Fibroblast of lung (primary cell): ENCODE data around the gene ADAMTSL1. TPM values are rescaled to one million over a fixed set of nuclear protein-coding genes. Genes with fewer than 3 reads are reported as not detected.

ENCODE experiments used
- DNase-seq, 2 donors: peaks; one replicate each; pipeline versions ENCODE4 v3.0.0 to v3.0.0-alpha.2; 2010; ENCODE audit warnings: low read depth in 2 of 2
- H2AFZ ChIP-seq: 2 replicates; pipeline ENCODE4 v1.5.1; 2012; ENCODE audit warnings: low read length, control low read depth, inconsistent platforms
- H3K27ac ChIP-seq: 2 replicates; pipeline ENCODE4 v1.5.1; 2011; ENCODE audit warnings: low read length, control low read depth; ENCODE audit not compliant: insufficient read depth
- H3K27me3 ChIP-seq: 2 replicates; pipeline ENCODE4 v1.5.1; 2011; ENCODE audit warnings: mild to moderate bottlenecking, low read length; ENCODE audit not compliant: control insufficient read depth, insufficient read depth
- H3K36me3 ChIP-seq: 2 replicates; pipeline ENCODE4 v1.5.1; 2011; ENCODE audit warnings: low read length; ENCODE audit not compliant: control insufficient read depth, insufficient read depth
- H3K4me1 ChIP-seq: 2 replicates; pipeline ENCODE4 v1.5.1; 2011; ENCODE audit warnings: low read length; ENCODE audit not compliant: control insufficient read depth, insufficient read depth; ENCODE audit errors: extremely low read depth
- H3K4me2 ChIP-seq: 2 replicates; pipeline ENCODE4 v1.5.1; 2011; ENCODE audit warnings: low read length, control low read depth; ENCODE audit not compliant: insufficient read depth; ENCODE audit errors: extremely low read depth
- H3K4me3 ChIP-seq, 4 experiments: fragments of 200-600 bp in 1 of 4; sonication (generic) in 1 of 4; replicated peaks in 1 of 4; 2 replicates each; pipeline ENCODE4 v1.5.1; 2011 to 2016; ENCODE audit warnings: low read length in 4 of 4, low read depth in 3 of 4, mild to moderate bottlenecking in 3 of 4, control low read depth in 2 of 4, inconsistent platforms in 1 of 4, mixed read lengths in 1 of 4; ENCODE audit not compliant: insufficient read depth in 1 of 4; ENCODE audit errors: control extremely low read depth in 1 of 4
- H3K79me2 ChIP-seq: 2 replicates; pipeline ENCODE4 v1.5.1; 2012; ENCODE audit warnings: mild to moderate bottlenecking, low read length, inconsistent platforms; ENCODE audit not compliant: control insufficient read depth, insufficient read depth
- H3K9ac ChIP-seq: 2 replicates; pipeline ENCODE4 v1.5.1; 2011; ENCODE audit warnings: mild to moderate bottlenecking, low read length, control low read depth; ENCODE audit not compliant: insufficient read depth
- H3K9me3 ChIP-seq: 2 replicates; pipeline ENCODE4 v1.5.1; 2012; ENCODE audit warnings: low read depth, low read length; ENCODE audit not compliant: control insufficient read depth, insufficient read depth
- H4K20me1 ChIP-seq: 2 replicates; pipeline ENCODE4 v1.5.1; 2011; ENCODE audit warnings: low read length; ENCODE audit not compliant: control insufficient read depth, insufficient read depth; ENCODE audit errors: extremely low read depth
- CTCF ChIP-seq, 2 donors: IDR thresholded peaks in 1 of 2; conservative IDR thresholded peaks in 1 of 2; 1 replicate in 1 of 2; 2 replicates in 1 of 2; pipeline ENCODE4 v1.5.1; 2011 to 2012; ENCODE audit warnings: low read length in 2 of 2, control low read depth in 1 of 2, inconsistent platforms in 1 of 2, low read depth in 1 of 2, mild to moderate bottlenecking in 1 of 2
- EZH2 ChIP-seq: IDR thresholded peaks from 2 replicates; pipeline ENCODE4 v1.5.1; 2012; ENCODE audit warnings: low read length, control low read depth, mild to moderate bottlenecking; ENCODE audit errors: missing control alignments
- polyA plus RNA-seq, 2 donors: library from polyadenylated mRNA; depleted of rRNA in 1 of 2; stranded (reverse) in 1 of 2; unstranded in 1 of 2; fragments of >200 nt; gene quantifications; 2 replicates each; pipeline ENCODE4 v1.2.1, GENCODE V29; 2011 to 2012; ENCODE audit warnings: missing spikeins in 1 of 2
- total RNA-seq: library from RNA; depleted of rRNA; stranded (reverse); fragments of >200 nt; gene quantifications from 2 replicates; pipeline ENCODE4 v1.2.1, GENCODE V29; 2014

The ADAMTSL1 gene
- total and polyA plus RNA-seq, 2 donors (not counting 1 experiment from before 2014, with no cell fraction given) = 19.3 to 27.9 TPM

- no peak for TF ChIP-seq CTCF (conservative IDR thresholded peaks at IDR 0.05 in 1 of 2, IDR thresholded peaks at IDR 0.05 in 1 of 2; ENCODE audit: low read depth in 1 of 2, low read length in 2 of 2)
- no peak for TF ChIP-seq EZH2
- Histone ChIP-seq H3K4me1 (no peaks in the 10 kb centered on the region), H2AFZ (no peak overlapping the region), H3K9ac (no peak overlapping the region), H3K9me3 (no peaks in the 10 kb centered on the region), H3K36me3 (peaks cover 2% of the 10 kb centered on the region), H4K20me1 (no peaks in the 10 kb centered on the region), H3K27me3 (no peaks in the 10 kb centered on the region), H3K4me2 (no peak overlapping the region), H3K27ac (no peak overlapping the region), H3K4me3 (no peak overlapping the region), H3K79me2 (no peaks in the 10 kb centered on the region)
- peak in 1 of 2 donors; percentile 65 for DNase-seq
Observed at GRCh38 chr9:18720691-18721090, 246.7 kb downstream of the ADAMTSL1 start.

- Histone ChIP-seq H3K27ac (no peak overlapping the region), H3K27me3 (no peaks in the 10 kb centered on the region)
- no peak for DNase-seq
Observed at GRCh38 chr9:18721267-18721994, 247.5 kb downstream of the ADAMTSL1 start.

GRCh38 chr9:18721995-18722310, 248.0 kb downstream of the ADAMTSL1 start:
- Histone ChIP-seq H4K20me1 (no peaks in the 10 kb centered on the region), H3K9ac (no peak overlapping the region), H3K27ac (no peak overlapping the region), H3K27me3 (no peaks in the 10 kb centered on the region), H3K4me1 (peaks cover 2% of the 10 kb centered on the region), H3K79me2 (no peaks in the 10 kb centered on the region), H3K4me3 (no peak overlapping the region), H3K9me3 (no peaks in the 10 kb centered on the region), H3K4me2 (no peak overlapping the region), H3K36me3 (peaks cover 2% of the 10 kb centered on the region), H2AFZ (no peak overlapping the region)
- TF ChIP-seq CTCF (conservative IDR thresholded peaks at IDR 0.05 in 1 of 2, IDR thresholded peaks at IDR 0.05 in 1 of 2; ENCODE audit: low read depth in 1 of 2, low read length in 2 of 2) (no peak), EZH2 (no peak)
- no peak for DNase-seq

More at GRCh38 chr9:18721267-18721994, 247.5 kb downstream of the ADAMTSL1 start:
- TF ChIP-seq CTCF (conservative IDR thresholded peaks at IDR 0.05 in 1 of 2, IDR thresholded peaks at IDR 0.05 in 1 of 2; ENCODE audit: low read depth in 1 of 2, low read length in 2 of 2) (no peak), EZH2 (no peak)
- H3K4me3 ChIP-seq = no peak overlapping the region
- H2AFZ ChIP-seq = no peak overlapping the region
- H3K4me2 ChIP-seq = no peak overlapping the region
- H4K20me1 ChIP-seq = no peaks in the 10 kb centered on the region
- peaks cover 2% of the 10 kb centered on the region for H3K4me1 ChIP-seq
- H3K79me2 ChIP-seq = no peaks in the 10 kb centered on the region
- H3K9me3 ChIP-seq = no peaks in the 10 kb centered on the region
- H3K9ac ChIP-seq = no peak overlapping the region
- peaks cover 2% of the 10 kb centered on the region for H3K36me3 ChIP-seq
